Bronchial epithelial cell (primary cell): ENCODE data around the gene RUBCNL. TPM values are rescaled to one million over a fixed set of nuclear protein-coding genes. Genes with fewer than 3 reads are reported as not detected.

Source experiments
- DNase-seq: peaks from one replicate; pipeline ENCODE4 v3.0.0-alpha.2; 2010; ENCODE audit warnings: low read depth
- FAIRE-seq: peaks from 2 replicates; lab custom pipeline; 2011; peaks lifted over from hg19 to GRCh38; lab: Jason Lieb, UNC
- H3K27me3 ChIP-seq: 2 replicates; pipeline ENCODE4 v1.5.1; 2011; ENCODE audit warnings: low read length; ENCODE audit not compliant: control insufficient read depth, insufficient read depth
- H3K36me3 ChIP-seq: 2 replicates; pipeline ENCODE4 v1.5.1; 2011; ENCODE audit warnings: low read length; ENCODE audit not compliant: control insufficient read depth, insufficient read depth
- H3K4me3 ChIP-seq: 2 replicates; pipeline ENCODE4 v1.5.1; 2011; ENCODE audit warnings: mild to moderate bottlenecking, low read depth, low read length, control low read depth
- total RNA-seq: library from RNA; depleted of rRNA; stranded (reverse); fragments of >200 nt; gene quantifications from 2 replicates; pipeline ENCODE4 v1.2.1, GENCODE V29; 2014
- TF ChIP-seq, protein P1 (sequence below): IDR thresholded peaks from 2 replicates; pipeline ENCODE4 v1.5.1; 2011; ENCODE audit warnings: mild to moderate bottlenecking, moderate library complexity, low read length, control low read depth, inconsistent platforms; ENCODE audit not compliant: insufficient read depth, severe bottlenecking

The RUBCNL gene
- total RNA-seq, 1 donor from 2014 or later = not detected

GRCh38 chr13:46315491-46316075 is 71.5 kb downstream of the RUBCNL start:
- FAIRE-seq = peak; percentile 43
- Histone ChIP-seq H3K27me3 (no peaks in the 10 kb centered on the region), H3K36me3 (no peaks in the 10 kb centered on the region), H3K4me3 (no peak overlapping the region)
- DNase-seq = no peak
- TF ChIP-seq, protein P1, sequence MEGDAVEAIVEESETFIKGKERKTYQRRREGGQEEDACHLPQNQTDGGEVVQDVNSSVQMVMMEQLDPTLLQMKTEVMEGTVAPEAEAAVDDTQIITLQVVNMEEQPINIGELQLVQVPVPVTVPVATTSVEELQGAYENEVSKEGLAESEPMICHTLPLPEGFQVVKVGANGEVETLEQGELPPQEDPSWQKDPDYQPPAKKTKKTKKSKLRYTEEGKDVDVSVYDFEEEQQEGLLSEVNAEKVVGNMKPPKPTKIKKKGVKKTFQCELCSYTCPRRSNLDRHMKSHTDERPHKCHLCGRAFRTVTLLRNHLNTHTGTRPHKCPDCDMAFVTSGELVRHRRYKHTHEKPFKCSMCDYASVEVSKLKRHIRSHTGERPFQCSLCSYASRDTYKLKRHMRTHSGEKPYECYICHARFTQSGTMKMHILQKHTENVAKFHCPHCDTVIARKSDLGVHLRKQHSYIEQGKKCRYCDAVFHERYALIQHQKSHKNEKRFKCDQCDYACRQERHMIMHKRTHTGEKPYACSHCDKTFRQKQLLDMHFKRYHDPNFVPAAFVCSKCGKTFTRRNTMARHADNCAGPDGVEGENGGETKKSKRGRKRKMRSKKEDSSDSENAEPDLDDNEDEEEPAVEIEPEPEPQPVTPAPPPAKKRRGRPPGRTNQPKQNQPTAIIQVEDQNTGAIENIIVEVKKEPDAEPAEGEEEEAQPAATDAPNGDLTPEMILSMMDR = no peak

- TF ChIP-seq, protein P1 = no peak
- H3K27me3 ChIP-seq = no peaks in the 10 kb centered on the region
- DNase-seq (no peak), FAIRE-seq (no peak)
- no peaks in the 10 kb centered on the region for H3K36me3 ChIP-seq
- H3K4me3 ChIP-seq = no peak overlapping the region
Observed at GRCh38 chr13:46315036-46315435, 72.0 kb downstream of the RUBCNL start.

- FAIRE-seq = no peak
- Histone ChIP-seq H3K36me3 (no peaks in the 10 kb centered on the region), H3K27me3 (no peaks in the 10 kb centered on the region), H3K4me3 (no peak overlapping the region)
- TF ChIP-seq, protein P1 = no peak
- DNase-seq = no peak
Observed at GRCh38 chr13:46314587-46314986, 72.5 kb downstream of the RUBCNL start.

DNA sequence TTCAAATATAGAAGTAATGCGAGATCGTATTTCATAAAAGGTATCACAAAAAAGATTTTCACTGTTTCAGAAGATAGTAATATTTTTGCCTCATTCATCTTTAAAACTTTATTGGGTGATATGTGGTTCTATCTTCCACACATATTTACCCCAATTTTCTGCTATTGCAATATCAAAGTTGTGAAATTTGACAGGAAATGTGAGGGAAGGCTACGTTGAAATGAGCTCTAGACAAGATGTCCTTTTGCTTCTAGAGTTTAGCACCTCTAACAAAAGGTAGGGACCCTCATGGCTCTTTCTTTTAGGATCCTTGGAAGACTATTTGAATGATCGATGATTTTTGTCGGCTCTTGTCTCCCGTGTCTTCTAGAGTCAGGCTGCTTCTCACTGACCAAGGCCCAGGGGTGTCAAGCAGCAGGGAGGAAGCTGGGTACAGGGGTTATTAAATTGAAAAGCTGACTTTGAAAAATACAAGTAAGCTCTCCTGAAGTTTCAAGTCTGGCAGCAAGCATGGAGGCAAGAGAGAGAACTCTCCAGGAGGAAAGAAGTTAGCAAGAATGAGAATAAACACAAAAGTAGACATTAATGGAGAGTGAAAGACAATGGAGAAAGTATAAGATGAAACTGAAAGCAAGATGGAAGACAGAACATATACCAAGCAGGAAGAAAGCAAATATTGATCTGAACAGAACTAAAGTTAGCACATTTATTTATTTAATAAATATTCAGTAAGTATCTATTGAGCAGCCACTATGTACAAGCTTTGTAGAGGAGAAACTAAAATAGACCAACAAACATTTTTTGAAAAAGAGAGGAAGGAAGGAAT is 73.4 kb downstream of the RUBCNL start:
- Histone ChIP-seq H3K4me3 (no peak overlapping the region), H3K36me3 (no peaks in the 10 kb centered on the region), H3K27me3 (no peaks in the 10 kb centered on the region)
- DNase-seq = no peak
- TF ChIP-seq, protein P1 = no peak
- no peak for FAIRE-seq

GRCh38 chr13:46313024-46313423 is 74.0 kb downstream of the RUBCNL start:
- FAIRE-seq = no peak

More at GRCh38 chr13:46313024-46313423, 74.0 kb downstream of the RUBCNL start:
- no peaks in the 10 kb centered on the region for H3K36me3 ChIP-seq
- TF ChIP-seq, protein P1 = no peak
- no peaks in the 10 kb centered on the region for H3K27me3 ChIP-seq
- no peak for DNase-seq
- H3K4me3 ChIP-seq = no peak overlapping the region
